Measurements from ENCODE around the gene PPIF.

The PPIF gene

GRCh38 chr10:79376078-79376628 lies 28.9 kb downstream of the PPIF start:
- no peak for DNase-seq

- no peak for DNase-seq
Observed at GRCh38 chr10:79376751-79377556, 29.7 kb downstream of the PPIF start.

GRCh38 chr10:79377557-79378382 lies 30.5 kb downstream of the PPIF start:
- DNase-seq, result no peak

- no peak for DNase-seq
Observed at GRCh38 chr10:79378383-79378646, 31.0 kb downstream of the PPIF start.

- DNase-seq, result no peak
Observed at GRCh38 chr10:79378647-79379511, 31.6 kb downstream of the PPIF start.

GRCh38 chr10:79379512-79380124 lies 32.3 kb downstream of the PPIF start:
- no peak for DNase-seq

- DNase-seq, result no peak
Observed at GRCh38 chr10:79380125-79380945, 33.1 kb downstream of the PPIF start.

- DNase-seq, result no peak
Observed at GRCh38 chr10:79380946-79381721, 33.9 kb downstream of the PPIF start.

GRCh38 chr10:79381804-79382221 lies 34.5 kb downstream of the PPIF start:
- no peak for DNase-seq

- DNase-seq, result no peak
Observed at GRCh38 chr10:79382491-79382941, 35.2 kb downstream of the PPIF start.

- DNase-seq, result no peak
Observed at GRCh38 chr10:79383974-79384606, 36.8 kb downstream of the PPIF start.

- no peak for DNase-seq
Observed at GRCh38 chr10:79384773-79385391, 37.6 kb downstream of the PPIF start.

GRCh38 chr10:79385392-79385795 lies 38.1 kb downstream of the PPIF start:
- DNase-seq, result no peak

- no peak for DNase-seq
Observed at GRCh38 chr10:79385804-79386531, 38.7 kb downstream of the PPIF start.

- DNase-seq, result no peak
Observed at GRCh38 chr10:79386637-79387465, 39.6 kb downstream of the PPIF start.

- no peak for DNase-seq
Observed at GRCh38 chr10:79387466-79387973, 40.3 kb downstream of the PPIF start.

GRCh38 chr10:79387974-79388850 lies 40.9 kb downstream of the PPIF start:
- peak in 1 of 2 donors; percentile 57 for DNase-seq

Measured in inflammatory macrophage treated with lipopolysaccharide for 1 hour (primary cell).